AG10803 (cell line): ENCODE results near the gene RINT1.

ENCODE experiments used
- DNase-seq: peaks from one replicate; pipeline ENCODE4 v3.0.0; 2010; ENCODE audit warnings: low read depth
- H3K4me3 ChIP-seq: 2 replicates; pipeline ENCODE4 v1.5.1; 2011; ENCODE audit warnings: mild to moderate bottlenecking, low read length, control low read depth
- CTCF ChIP-seq: conservative IDR thresholded peaks from 2 replicates; pipeline ENCODE4 v1.5.1; 2011; ENCODE audit warnings: mild to moderate bottlenecking, low read length, control low read depth, inconsistent platforms

The RINT1 gene

DNA sequence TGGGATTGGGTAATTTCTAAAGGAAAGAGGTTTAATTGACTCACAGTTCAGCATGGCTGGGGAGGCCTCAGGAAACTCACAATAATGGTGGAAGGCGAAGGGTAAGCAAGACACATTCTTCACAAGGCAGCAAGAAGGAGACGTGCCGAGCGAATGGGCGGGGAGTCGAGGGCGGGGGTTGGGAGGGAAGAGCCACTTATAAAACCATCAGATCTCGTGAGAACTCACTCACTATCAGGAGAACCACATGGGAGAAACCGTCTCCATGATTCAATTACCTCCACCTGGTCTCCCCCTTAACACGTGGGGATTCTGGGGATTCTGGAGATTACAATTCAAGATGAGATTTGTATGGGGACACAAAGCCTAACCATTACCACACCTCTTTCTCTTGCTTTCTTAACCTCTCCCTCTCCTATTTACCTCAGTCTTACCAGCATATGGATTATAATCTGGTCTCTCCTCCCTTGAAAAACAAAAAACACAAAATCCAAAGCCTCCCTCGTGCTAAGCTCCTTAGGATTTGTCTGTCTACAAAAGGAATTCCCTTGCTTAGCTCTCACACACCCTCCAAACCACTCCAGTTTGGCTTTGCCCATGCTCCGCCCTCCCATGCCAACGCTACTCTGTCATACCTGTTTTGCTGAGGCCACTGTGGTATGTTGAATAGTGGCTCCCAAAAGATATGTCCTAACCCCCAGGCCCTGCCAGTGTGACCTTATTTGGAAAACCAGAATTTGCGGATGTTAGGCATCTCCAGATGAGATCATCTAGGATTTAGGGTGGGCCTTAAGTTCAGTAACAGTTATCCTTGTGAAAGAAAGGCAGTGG is 68.9 kb downstream of the RINT1 start:
- DNase-seq = peak; percentile 26
- TF ChIP-seq CTCF = no peak

DNA sequence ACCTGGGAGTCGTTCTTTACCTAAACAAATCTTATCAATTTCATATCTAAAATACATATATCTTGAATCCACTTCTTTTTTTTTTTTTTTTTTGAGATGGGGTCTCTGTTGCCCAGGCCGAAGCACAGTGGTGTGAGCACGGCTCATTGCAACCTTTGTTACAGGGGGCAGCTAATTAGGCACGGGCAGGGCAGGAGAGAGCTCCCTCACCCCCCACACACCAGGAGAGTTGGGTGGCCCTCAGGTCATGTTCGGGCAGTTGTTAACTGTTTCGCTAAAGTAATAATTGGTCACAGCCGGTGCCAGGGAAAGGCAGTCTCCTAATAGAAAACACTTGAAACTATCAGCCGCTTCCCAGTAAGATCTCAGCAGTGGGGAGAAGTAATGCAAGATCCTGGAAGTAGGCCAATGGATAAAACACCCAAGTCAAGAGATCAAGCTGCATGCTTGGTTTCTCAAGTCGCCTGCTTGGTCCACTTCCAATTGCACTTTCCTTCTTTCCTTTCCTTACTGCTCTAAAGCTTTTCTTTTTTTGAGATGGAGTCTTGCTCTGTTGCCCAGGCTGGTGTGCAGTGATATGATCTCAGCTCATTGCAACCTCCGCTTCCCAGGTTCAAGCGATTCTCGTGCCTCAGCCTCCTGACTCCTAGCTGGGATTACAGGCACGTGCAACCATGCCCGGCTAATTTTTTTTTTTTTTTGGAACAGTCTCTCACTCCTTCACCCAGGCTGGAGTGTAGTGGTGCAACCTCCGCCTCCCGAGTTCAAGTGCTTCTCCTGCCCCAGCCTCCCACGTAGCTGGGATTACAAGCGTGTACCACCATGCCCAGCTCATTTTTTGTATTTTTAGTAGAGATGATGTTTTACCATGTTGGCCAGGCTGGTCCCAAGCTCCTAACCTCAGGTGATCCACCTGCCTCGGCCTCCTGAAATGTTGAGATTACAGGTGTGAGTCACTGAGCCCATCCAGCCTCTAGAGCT is 70.6 kb downstream of the RINT1 start:
- DNase-seq = peak; percentile 72
- H3K4me3 ChIP-seq = no peak overlapping the region
- TF ChIP-seq CTCF = no peak

More for the DNA sequence above, 68.9 kb downstream of the RINT1 start:
- H3K4me3 ChIP-seq = no peak overlapping the region

- no peak overlapping the region for H3K4me3 ChIP-seq
- no peak for DNase-seq
Observed at GRCh38 chr7:105610165-105610930, 78.3 kb downstream of the RINT1 start.

DNA sequence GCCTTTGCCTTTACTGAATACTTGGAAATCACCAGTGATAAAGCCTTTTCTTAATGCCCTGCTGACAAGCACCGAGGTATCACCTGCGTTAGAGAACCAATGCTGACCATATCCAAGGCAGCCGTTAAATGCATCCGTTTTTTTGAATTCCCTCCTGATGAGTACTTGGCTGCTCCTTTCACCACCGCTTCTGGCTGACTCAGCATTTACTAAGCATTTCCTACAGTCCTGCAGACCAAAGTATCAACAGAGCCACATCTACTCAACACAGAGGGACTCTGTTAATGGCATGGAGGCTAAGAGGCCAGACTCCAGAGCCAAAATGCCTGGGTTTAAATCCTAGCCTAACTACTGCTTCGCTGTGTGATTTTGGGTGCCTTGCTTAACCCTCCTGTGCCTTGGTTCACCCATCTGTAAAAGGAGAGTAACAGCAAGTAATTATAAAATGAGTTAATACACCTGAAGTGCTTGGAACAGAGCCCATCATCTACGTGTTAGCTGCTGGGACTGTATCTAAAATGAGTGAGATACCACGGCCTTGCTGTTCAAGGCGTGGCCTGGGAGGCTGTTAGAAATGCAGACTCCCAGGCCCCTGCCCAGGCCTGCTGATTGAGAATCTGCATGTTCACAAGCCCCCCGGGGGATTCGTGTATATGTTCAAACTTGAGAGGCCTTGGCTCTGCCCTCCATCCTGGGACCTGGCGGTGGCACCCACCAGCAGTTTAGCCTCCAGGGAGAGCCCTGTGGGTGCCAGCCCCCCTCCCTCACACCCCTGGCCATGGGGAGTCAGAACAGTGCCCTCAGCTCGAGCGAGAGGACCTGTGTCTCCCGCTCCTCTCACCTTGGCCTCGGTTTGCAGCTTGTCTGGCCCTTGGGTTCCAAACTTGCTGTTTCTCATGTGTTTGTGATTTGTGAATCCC is 80.1 kb downstream of the RINT1 start:
- H3K4me3 ChIP-seq = no peak overlapping the region
- DNase-seq = peak; percentile 12
- no peak for TF ChIP-seq CTCF

More at GRCh38 chr7:105610165-105610930, 78.3 kb downstream of the RINT1 start:
- no peak for TF ChIP-seq CTCF

- DNase-seq = no peak
- no peak for TF ChIP-seq CTCF
- no peak overlapping the region for H3K4me3 ChIP-seq
Observed at GRCh38 chr7:105612806-105613205, 80.8 kb downstream of the RINT1 start.

GRCh38 chr7:105613611-105614330 is 81.8 kb downstream of the RINT1 start:
- no peak for DNase-seq
- H3K4me3 ChIP-seq = no peak overlapping the region
- no peak for TF ChIP-seq CTCF
